Activated T-cell treated with anti-CD3 and anti-CD28 coated beads, Interleukin-2, amount 50 U/mL, for 72 hours (primary cell): ENCODE data around the gene CACNA2D3. TPM values are rescaled to one million over a fixed set of nuclear protein-coding genes. Genes with fewer than 3 reads are reported as not detected.
"Not testable (repeated sequence)": the region's sequence is repeated elsewhere in the genome, so short reads cannot be mapped to it uniquely, and the experiment has no call there.

Experiments used
- ATAC-seq, 2 donors: fragments of 150-1000 bp; cut with Tn5 transposase; replicated peaks in 1 of 2; 2 replicates each; pipeline ENCODE4 v1.10.0; 2021; ENCODE audit warnings: moderate library complexity in 2 of 2, mild to moderate bottlenecking in 1 of 2
- DNase-seq, 2 donors: peaks; one replicate each; pipeline ENCODE4 v3.0.0; 2021 to 2022; ENCODE audit warnings: mixed read lengths in 1 of 2
- H3K27ac Mint-ChIP-seq: one replicate; pipeline ENCODE4 v1.8.0; 2022; ENCODE audit warnings: mild to moderate bottlenecking, moderate library complexity, mixed read lengths
- H3K27me3 Mint-ChIP-seq: one replicate; pipeline ENCODE4 v1.8.0; 2022; ENCODE audit warnings: low read depth, mixed read lengths
- H3K36me3 Mint-ChIP-seq, 2 donors: one replicate each; pipeline ENCODE4 v1.8.0; 2022; ENCODE audit warnings: mixed read lengths in 2 of 2, mild to moderate bottlenecking in 1 of 2; ENCODE audit not compliant: insufficient read depth in 2 of 2
- H3K4me1 Mint-ChIP-seq: one replicate; pipeline ENCODE4 v1.8.0; 2022; ENCODE audit warnings: low read depth, mixed read lengths
- H3K4me3 Mint-ChIP-seq, 2 donors: one replicate each; pipeline ENCODE4 v1.8.0; 2022; ENCODE audit warnings: mild to moderate bottlenecking in 2 of 2, mixed read lengths in 2 of 2, moderate library complexity in 2 of 2
- H3K9me3 Mint-ChIP-seq, 2 donors: one replicate each; pipeline ENCODE4 v1.8.0; 2022; ENCODE audit warnings: mixed read lengths in 2 of 2
- total RNA-seq, 2 donors: library from RNA; stranded (reverse); gene quantifications; one replicate each; pipeline ENCODE4 v1.2.3, GENCODE V29; 2022

Gene CACNA2D3
- total RNA-seq, 2 donors from 2014 or later = not detected

GRCh38 chr3:54432975-54433374, 310.6 kb downstream of the CACNA2D3 start:
- peaks cover 0 to 2% of the 10 kb centered on the region in 2 donors for H3K9me3 Mint-ChIP-seq

GRCh38 chr3:54433846-54434245, 311.5 kb downstream of the CACNA2D3 start:
- DNase-seq (no peak), ATAC-seq (no peak)
- Mint-ChIP-seq H3K27me3 (no peaks in the 10 kb centered on the region), H3K36me3 (no peaks in the 10 kb centered on the region), H3K27ac (no peak overlapping the region), H3K9me3 (peaks cover 0 to 2% of the 10 kb centered on the region in 2 donors), H3K4me1 (no peaks in the 10 kb centered on the region), H3K4me3 (no peak overlapping the region)

More at GRCh38 chr3:54432975-54433374, 310.6 kb downstream of the CACNA2D3 start:
- Mint-ChIP-seq H3K27ac (no peak overlapping the region), H3K4me1 (no peaks in the 10 kb centered on the region), H3K4me3 (no peak overlapping the region), H3K36me3 (no peaks in the 10 kb centered on the region), H3K27me3 (no peaks in the 10 kb centered on the region)
- ATAC-seq (no peak), DNase-seq (no peak)

GRCh38 chr3:54434756-54435155, 312.4 kb downstream of the CACNA2D3 start:
- peaks cover 0 to 2% of the 10 kb centered on the region in 2 donors for H3K9me3 Mint-ChIP-seq

GRCh38 chr3:54437271-54437670, 314.9 kb downstream of the CACNA2D3 start:
- no peak for DNase-seq
- peaks cover 0 to 2% of the 10 kb centered on the region in 2 donors for H3K9me3 Mint-ChIP-seq
- ATAC-seq = no peak
- no peaks in the 10 kb centered on the region for H3K27me3 Mint-ChIP-seq
- no peaks in the 10 kb centered on the region for H3K36me3 Mint-ChIP-seq
- H3K27ac Mint-ChIP-seq = no peak overlapping the region
- no peaks in the 10 kb centered on the region for H3K4me1 Mint-ChIP-seq
- no peak overlapping the region for H3K4me3 Mint-ChIP-seq

More at GRCh38 chr3:54434756-54435155, 312.4 kb downstream of the CACNA2D3 start:
- no peak for ATAC-seq
- no peaks in the 10 kb centered on the region for H3K4me1 Mint-ChIP-seq
- DNase-seq = no peak
- no peak overlapping the region for H3K27ac Mint-ChIP-seq
- no peaks in the 10 kb centered on the region for H3K27me3 Mint-ChIP-seq
- H3K4me3 Mint-ChIP-seq = no peak overlapping the region
- H3K36me3 Mint-ChIP-seq = no peaks in the 10 kb centered on the region

DNA sequence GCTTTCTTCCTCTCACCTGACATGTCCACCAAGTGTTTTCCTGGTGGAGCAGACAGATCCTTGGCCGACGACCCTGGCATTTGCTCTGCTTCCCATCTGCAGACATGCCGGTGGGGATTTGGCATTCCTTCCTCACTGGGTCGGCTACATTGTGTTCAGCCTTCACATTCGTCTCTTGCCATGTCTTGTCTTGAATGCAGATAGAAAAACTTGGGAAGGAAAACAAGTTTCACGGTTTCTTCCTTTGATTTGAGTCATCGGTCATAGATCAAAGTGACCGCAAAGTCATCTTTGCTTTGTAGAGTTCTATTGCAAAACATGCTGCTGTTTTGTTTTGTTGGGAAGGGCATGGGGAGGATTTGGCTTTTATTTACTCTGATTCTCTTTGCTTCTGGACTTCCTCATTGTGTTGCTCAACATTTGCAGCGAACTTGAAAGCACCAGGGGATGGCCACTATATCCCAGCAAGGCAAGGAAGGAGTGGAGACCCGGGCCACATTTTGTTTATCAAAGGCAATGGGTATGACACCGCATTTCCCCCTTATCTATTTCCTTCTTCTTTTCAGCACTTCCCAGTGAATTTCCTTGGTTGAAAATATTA, 321.3 kb downstream of the CACNA2D3 start:
- no peak for DNase-seq

GRCh38 chr3:54445630-54446029, 323.3 kb downstream of the CACNA2D3 start:
- H3K27ac Mint-ChIP-seq = no peak overlapping the region
- H3K36me3 Mint-ChIP-seq = no peaks in the 10 kb centered on the region
- H3K4me3 Mint-ChIP-seq = no peak overlapping the region
- no peaks in the 10 kb centered on the region for H3K9me3 Mint-ChIP-seq
- no peak for DNase-seq
- no peak for ATAC-seq
- H3K27me3 Mint-ChIP-seq = no peaks in the 10 kb centered on the region
- no peaks in the 10 kb centered on the region for H3K4me1 Mint-ChIP-seq

More for the DNA sequence above, 321.3 kb downstream of the CACNA2D3 start:
- H3K4me3 Mint-ChIP-seq = no peak overlapping the region
- no peaks in the 10 kb centered on the region for H3K36me3 Mint-ChIP-seq
- no peak for ATAC-seq
- H3K4me1 Mint-ChIP-seq = no peaks in the 10 kb centered on the region
- H3K27ac Mint-ChIP-seq = no peak overlapping the region
- H3K9me3 Mint-ChIP-seq = no peaks in the 10 kb centered on the region
- no peaks in the 10 kb centered on the region for H3K27me3 Mint-ChIP-seq

- Mint-ChIP-seq H3K27ac (no peak overlapping the region), H3K36me3 (no peaks in the 10 kb centered on the region), H3K4me3 (no peak overlapping the region), H3K9me3 (peaks cover 5% of the 10 kb centered on the region in 2 donors), H3K27me3 (no peaks in the 10 kb centered on the region), H3K4me1 (no peaks in the 10 kb centered on the region)
- ATAC-seq (no peak), DNase-seq (no peak)
Measured at GRCh38 chr3:54447427-54447826, 325.1 kb downstream of the CACNA2D3 start.

DNA sequence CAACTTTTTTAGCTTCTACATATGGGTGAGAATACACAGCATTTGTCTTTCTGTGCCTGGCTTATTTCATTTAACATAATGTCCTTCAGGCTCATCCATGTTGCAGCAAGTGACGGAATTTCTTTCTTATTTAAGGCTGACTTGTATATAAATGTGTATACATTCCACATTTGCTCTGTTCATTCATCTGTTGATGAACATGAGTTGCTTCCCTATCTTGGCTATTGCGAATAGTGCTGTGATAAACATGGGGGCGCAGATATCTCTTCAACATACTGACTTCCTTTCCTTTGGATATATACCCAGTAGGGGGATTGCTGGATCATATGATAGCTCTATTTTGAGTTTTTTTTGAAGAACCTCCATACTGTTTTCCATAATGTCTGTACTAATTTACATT, 332.5 kb downstream of the CACNA2D3 start:
- Mint-ChIP-seq H3K27me3 (no peaks in the 10 kb centered on the region), H3K4me3 (no peak overlapping the region), H3K9me3 (peaks cover 8 to 16% of the 10 kb centered on the region in 2 donors), H3K27ac (no peak overlapping the region), H3K4me1 (no peaks in the 10 kb centered on the region), H3K36me3 (peaks cover 0 to 4% of the 10 kb centered on the region in 2 donors)
- ATAC-seq = no peak
- DNase-seq = no peak

DNA sequence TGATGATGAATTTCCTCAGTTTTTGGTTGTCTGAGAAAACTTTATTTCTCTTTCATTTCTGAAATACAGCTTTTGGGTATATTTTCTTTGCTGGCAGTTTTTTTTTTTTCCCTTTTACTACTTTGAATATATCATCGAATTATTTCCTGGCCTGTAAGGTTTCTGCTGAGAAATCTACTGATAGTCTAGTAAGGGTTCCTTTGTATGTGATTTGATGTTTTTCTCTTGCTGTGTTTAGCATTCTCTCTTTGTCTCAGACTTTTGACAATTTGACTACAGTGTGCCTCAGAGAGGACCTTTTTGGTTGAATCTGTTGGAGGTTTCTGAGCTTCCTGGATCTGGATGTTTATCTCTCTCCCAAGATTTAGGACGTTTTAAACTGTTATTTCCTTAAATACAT, 336.0 kb downstream of the CACNA2D3 start:
- Mint-ChIP-seq H3K4me3 (no peak overlapping the region), H3K36me3 (no peaks in the 10 kb centered on the region), H3K27ac (no peak overlapping the region), H3K4me1 (no peaks in the 10 kb centered on the region), H3K9me3 (peaks cover 4 to 9% of the 10 kb centered on the region in 2 donors), H3K27me3 (no peaks in the 10 kb centered on the region)
- ATAC-seq (no peak), DNase-seq (no peak)

GRCh38 chr3:54464554-54464953, 342.2 kb downstream of the CACNA2D3 start:
- not testable (repeated sequence) for H3K27ac Mint-ChIP-seq, H3K4me1 Mint-ChIP-seq, ATAC-seq, H3K36me3 Mint-ChIP-seq, DNase-seq, H3K27me3 Mint-ChIP-seq, H3K4me3 Mint-ChIP-seq
- H3K9me3 Mint-ChIP-seq = peaks cover 8 to 10% of the 10 kb centered on the region in 2 donors

GRCh38 chr3:54476891-54477290, 354.5 kb downstream of the CACNA2D3 start:
- no peaks in the 10 kb centered on the region for H3K27me3 Mint-ChIP-seq
- no peaks in the 10 kb centered on the region for H3K4me1 Mint-ChIP-seq
- ATAC-seq = no peak

DNA sequence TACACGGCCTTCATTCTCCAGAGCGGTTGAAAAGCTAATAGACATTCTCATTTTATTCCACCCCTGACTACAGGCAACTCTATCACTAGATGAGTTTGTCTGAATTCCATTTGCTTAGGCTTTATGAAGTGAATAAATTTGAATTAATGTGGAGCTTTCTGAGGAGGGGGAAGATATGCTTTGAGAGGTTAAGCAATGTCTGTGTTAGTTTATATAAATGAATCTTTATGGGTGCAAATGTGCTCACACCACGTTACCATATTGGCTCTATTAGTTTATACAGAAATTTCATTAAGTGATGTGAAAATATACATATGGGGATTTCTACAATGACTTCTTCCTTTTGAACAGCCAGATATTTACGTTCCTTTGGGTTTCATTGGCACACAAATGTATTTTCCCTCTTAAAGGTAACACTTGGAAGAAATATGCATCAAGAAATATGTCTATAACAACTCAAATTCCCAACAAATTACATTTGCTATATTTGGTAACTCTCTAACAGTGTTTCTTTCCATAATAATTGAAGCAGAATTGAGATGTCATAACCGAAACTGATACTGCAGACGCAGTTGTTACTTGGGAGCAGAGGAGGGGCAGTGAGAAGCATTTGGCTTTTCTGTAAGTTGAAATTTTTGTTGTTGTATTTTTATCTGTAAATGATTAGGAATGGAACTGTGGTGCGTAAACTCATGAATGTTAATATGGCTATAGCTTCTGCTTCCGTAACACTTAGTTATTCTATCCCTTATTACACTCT, 359.4 kb downstream of the CACNA2D3 start:
- Mint-ChIP-seq H3K36me3 (no peaks in the 10 kb centered on the region), H3K4me3 (no peak overlapping the region), H3K27me3 (no peaks in the 10 kb centered on the region), H3K27ac (no peak overlapping the region), H3K4me1 (no peaks in the 10 kb centered on the region), H3K9me3 (peaks cover 2 to 12% of the 10 kb centered on the region in 2 donors)
- no peak for ATAC-seq
- DNase-seq = no peak

More at GRCh38 chr3:54476891-54477290, 354.5 kb downstream of the CACNA2D3 start:
- DNase-seq = no peak
- Mint-ChIP-seq H3K27ac (no peak overlapping the region), H3K4me3 (no peak overlapping the region), H3K36me3 (peaks cover 0 to 3% of the 10 kb centered on the region in 2 donors), H3K9me3 (peaks cover 6 to 16% of the 10 kb centered on the region in 2 donors)

GRCh38 chr3:54484334-54484733, 362.0 kb downstream of the CACNA2D3 start:
- no peaks in the 10 kb centered on the region for H3K36me3 Mint-ChIP-seq

More at GRCh38 chr3:54484334-54484733, 362.0 kb downstream of the CACNA2D3 start:
- DNase-seq (no peak), ATAC-seq (no peak)
- H3K9me3 Mint-ChIP-seq = peaks cover 0 to 5% of the 10 kb centered on the region in 2 donors
- no peak overlapping the region for H3K4me3 Mint-ChIP-seq
- no peak overlapping the region for H3K27ac Mint-ChIP-seq
- no peaks in the 10 kb centered on the region for H3K4me1 Mint-ChIP-seq
- no peaks in the 10 kb centered on the region for H3K27me3 Mint-ChIP-seq
